OCI-LY3 (cell line): ENCODE measurements around the gene ZNF592.

Experiments
- H2AFZ ChIP-seq: fragments of 200-600, 300-600 bp; shearing (Covaris generic); 2 replicates; pipeline ENCODE4 v1.6.0; 2014; ENCODE audit warnings: antibody characterized with exemption, low read depth, low read length
- H3K27ac ChIP-seq: fragments of 200-600, 300-600 bp; sonication (generic); 2 replicates; pipeline ENCODE4 v1.5.1; 2014; ENCODE audit warnings: mild to moderate bottlenecking, low read length, moderate library complexity, mixed read lengths
- H3K27me3 ChIP-seq: fragments of 200-600, 300-600 bp; sonication (generic); 2 replicates; pipeline ENCODE4 v1.6.1; 2014; ENCODE audit warnings: low read depth, low read length, mixed read lengths
- H3K36me3 ChIP-seq: fragments of 200-600, 300-600 bp; sonication (generic); replicated peaks from 2 replicates; pipeline ENCODE3; 2014; ENCODE audit warnings: low read depth, low read length, mixed read lengths
- H3K4me1 ChIP-seq: fragments of 300-600, 200-600 bp; sonication (generic); 2 replicates; pipeline ENCODE4 v1.6.1; 2014; ENCODE audit warnings: low read length, mixed read lengths
- H3K4me2 ChIP-seq: fragments of 200-600, 300-600 bp; sonication (generic); 2 replicates; pipeline ENCODE4 v1.6.1; 2014; ENCODE audit warnings: low read length, mixed read lengths
- H3K4me3 ChIP-seq: fragments of 300-600, 200-600 bp; sonication (generic); 2 replicates; pipeline ENCODE4 v1.5.1; 2014; ENCODE audit warnings: antibody characterized with exemption, mild to moderate bottlenecking, low read length, moderate library complexity
- H3K79me2 ChIP-seq: fragments of 300-600, 200-600 bp; shearing (Covaris generic); 2 replicates; pipeline ENCODE4 v1.6.1; 2014; ENCODE audit warnings: mild to moderate bottlenecking, low read length, mixed read lengths
- H3K9ac ChIP-seq: fragments of 300-600, 200-600 bp; shearing (Covaris generic); 2 replicates; pipeline ENCODE4 v1.6.0; 2014; ENCODE audit warnings: mild to moderate bottlenecking, low read length, moderate library complexity
- H3K9me3 ChIP-seq: fragments of 200-600, 300-600 bp; shearing (Covaris generic); 2 replicates; pipeline ENCODE4 v1.6.1; 2014; ENCODE audit warnings: low read length, mixed read lengths; ENCODE audit not compliant: insufficient read depth
- H4K20me1 ChIP-seq: fragments of 200-600, 300-600 bp; sonication (generic); 2 replicates; pipeline ENCODE4 v1.6.1; 2016; ENCODE audit warnings: low read length, mixed read lengths; ENCODE audit not compliant: insufficient read depth
- EZH2phosphoT487 ChIP-seq: fragments of 200-600 bp; shearing (Covaris generic); IDR thresholded peaks from 2 replicates; pipeline ENCODE4 v1.6.1; 2018; ENCODE audit warnings: antibody characterized with exemption, mixed run types, low read depth
- TF ChIP-seq, protein P1 (sequence below): fragments of 200-600, 300-600 bp; sonication (generic); IDR thresholded peaks from 2 replicates; pipeline ENCODE4 v1.5.1; 2014; ENCODE audit warnings: antibody characterized with exemption, low read length, low read depth

Gene ZNF592

DNA sequence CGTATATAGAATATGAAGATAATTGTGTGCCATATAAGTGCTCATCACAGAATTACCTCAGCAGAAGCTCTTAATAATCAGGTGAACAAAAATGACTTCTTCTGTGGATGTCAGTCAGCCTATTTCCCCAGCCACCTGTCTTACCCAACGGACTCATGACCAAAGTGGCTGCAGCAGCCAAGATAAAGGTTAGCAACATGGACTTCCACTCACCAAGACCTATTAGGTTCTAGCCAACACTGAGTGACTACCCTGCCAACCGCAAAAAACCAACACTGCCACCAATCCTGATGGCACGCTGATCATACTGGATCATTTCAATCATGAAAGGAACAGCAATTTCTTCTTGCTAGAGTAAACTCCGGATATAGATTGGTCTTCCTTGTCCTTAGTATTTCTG lies 44.6 kb upstream of the ZNF592 start:
- Histone ChIP-seq H3K79me2 (peaks cover 75% of the 10 kb centered on the region), H3K27me3 (no peaks in the 10 kb centered on the region), H2AFZ (no peak overlapping the region), H3K4me1 (no peaks in the 10 kb centered on the region), H3K36me3 (peaks cover 2% of the 10 kb centered on the region), H4K20me1 (peaks cover 46% of the 10 kb centered on the region), H3K9ac (no peak overlapping the region), H3K4me2 (no peak overlapping the region), H3K9me3 (no peaks in the 10 kb centered on the region), H3K27ac (no peak overlapping the region), H3K4me3 (no peak overlapping the region)
- no peak for TF ChIP-seq EZH2phosphoT487
- TF ChIP-seq, protein P1, sequence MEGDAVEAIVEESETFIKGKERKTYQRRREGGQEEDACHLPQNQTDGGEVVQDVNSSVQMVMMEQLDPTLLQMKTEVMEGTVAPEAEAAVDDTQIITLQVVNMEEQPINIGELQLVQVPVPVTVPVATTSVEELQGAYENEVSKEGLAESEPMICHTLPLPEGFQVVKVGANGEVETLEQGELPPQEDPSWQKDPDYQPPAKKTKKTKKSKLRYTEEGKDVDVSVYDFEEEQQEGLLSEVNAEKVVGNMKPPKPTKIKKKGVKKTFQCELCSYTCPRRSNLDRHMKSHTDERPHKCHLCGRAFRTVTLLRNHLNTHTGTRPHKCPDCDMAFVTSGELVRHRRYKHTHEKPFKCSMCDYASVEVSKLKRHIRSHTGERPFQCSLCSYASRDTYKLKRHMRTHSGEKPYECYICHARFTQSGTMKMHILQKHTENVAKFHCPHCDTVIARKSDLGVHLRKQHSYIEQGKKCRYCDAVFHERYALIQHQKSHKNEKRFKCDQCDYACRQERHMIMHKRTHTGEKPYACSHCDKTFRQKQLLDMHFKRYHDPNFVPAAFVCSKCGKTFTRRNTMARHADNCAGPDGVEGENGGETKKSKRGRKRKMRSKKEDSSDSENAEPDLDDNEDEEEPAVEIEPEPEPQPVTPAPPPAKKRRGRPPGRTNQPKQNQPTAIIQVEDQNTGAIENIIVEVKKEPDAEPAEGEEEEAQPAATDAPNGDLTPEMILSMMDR = no peak

DNA sequence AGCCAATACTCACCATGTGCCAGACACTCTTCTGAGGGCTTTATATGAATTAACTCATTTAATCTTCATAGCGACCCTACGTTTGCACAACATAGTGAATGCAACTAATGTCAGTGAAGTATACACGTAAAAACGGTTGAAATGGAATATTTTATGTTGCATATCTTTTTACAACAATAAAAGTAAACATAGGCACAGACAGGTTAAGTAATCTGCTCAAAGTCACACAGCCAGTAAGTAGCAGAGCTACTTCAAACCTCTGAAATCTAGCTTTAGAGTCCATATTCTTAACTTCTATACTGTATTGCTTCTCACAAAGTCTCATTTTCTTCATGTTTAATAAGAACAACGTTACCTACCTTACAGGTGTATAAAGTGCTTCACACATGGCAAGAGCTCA lies 34.0 kb upstream of the ZNF592 start:
- Histone ChIP-seq H3K27me3 (no peaks in the 10 kb centered on the region), H3K4me2 (peak overlapping the region; percentile 69), H4K20me1 (peaks cover 10% of the 10 kb centered on the region; the same call in 1 of the 2 replicates), H2AFZ (no peak overlapping the region), H3K9ac (peak overlapping the region; percentile 87), H3K36me3 (peaks cover 6% of the 10 kb centered on the region), H3K4me1 (peaks cover 14% of the 10 kb centered on the region), H3K79me2 (peaks cover 45% of the 10 kb centered on the region), H3K9me3 (no peaks in the 10 kb centered on the region), H3K4me3 (peak overlapping the region; percentile 87), H3K27ac (no peak overlapping the region)
- TF ChIP-seq EZH2phosphoT487 = no peak
- TF ChIP-seq, protein P1 = no peak

DNA sequence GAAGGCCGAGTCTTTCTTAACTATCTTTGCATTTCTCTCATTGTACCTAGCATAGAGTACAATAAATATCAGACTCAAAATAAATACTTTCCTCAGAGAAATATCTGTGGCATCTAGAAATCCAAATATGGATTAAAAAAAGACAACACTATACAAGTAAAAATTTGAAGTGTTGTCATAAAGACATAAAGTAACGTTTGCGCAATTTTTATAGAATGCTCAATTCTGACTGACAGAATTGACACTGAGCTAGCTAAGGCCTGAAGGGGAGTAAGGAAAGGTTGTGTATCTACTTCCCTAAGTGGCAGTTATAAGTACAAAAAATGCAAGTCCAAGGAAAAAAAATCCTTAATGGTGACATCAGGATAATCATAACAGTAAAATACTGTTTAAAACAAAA lies 33.6 kb upstream of the ZNF592 start:
- Histone ChIP-seq H3K27me3 (no peaks in the 10 kb centered on the region), H3K9ac (peak overlapping the region; percentile 87), H3K9me3 (no peaks in the 10 kb centered on the region), H3K36me3 (peaks cover 6% of the 10 kb centered on the region), H4K20me1 (peaks cover 10% of the 10 kb centered on the region; the same call in 1 of the 2 replicates), H3K27ac (no peak overlapping the region), H3K4me2 (peak overlapping the region; percentile 69), H2AFZ (no peak overlapping the region), H3K79me2 (peaks cover 44% of the 10 kb centered on the region), H3K4me3 (peak overlapping the region; percentile 87), H3K4me1 (peaks cover 14% of the 10 kb centered on the region)
- TF ChIP-seq, protein P1 = no peak
- TF ChIP-seq EZH2phosphoT487 = no peak

DNA sequence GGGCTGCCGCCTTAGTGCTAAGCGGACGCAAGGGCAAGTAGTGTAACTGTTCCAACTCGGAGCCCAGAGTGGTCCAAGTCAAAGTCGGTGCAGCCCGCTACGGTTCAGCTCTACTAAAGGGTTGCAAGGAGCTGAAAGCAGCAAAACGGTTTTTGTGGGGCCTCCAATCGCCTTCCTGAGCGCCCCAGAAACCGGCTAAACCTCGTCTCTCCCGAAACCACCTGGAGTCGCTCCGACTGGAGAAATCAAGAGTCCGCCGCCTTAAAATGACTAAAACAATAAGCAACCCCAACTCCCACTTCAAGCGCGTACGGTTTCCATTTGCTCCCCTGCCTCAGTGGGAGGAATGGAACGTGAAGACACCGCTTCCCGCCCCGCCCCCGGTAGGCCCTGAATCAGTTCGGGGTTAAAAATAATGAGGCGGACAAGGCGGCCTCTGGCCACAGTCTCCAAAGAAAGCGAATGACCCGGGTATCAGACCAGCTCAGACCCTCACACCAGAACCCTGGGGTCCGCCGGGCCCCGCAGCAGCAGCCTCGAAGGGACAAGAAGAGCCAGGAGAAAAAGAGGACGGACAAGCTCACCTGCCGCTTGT lies 32.9 kb upstream of the ZNF592 start:
- Histone ChIP-seq H3K27me3 (no peaks in the 10 kb centered on the region), H3K9me3 (no peaks in the 10 kb centered on the region), H4K20me1 (peaks cover 10% of the 10 kb centered on the region; the same call in 1 of the 2 replicates), H3K36me3 (peaks cover 6% of the 10 kb centered on the region), H3K4me2 (peak overlapping the region; percentile 69), H3K4me1 (peaks cover 14% of the 10 kb centered on the region), H3K79me2 (peaks cover 44% of the 10 kb centered on the region), H3K27ac (peak overlapping the region; percentile 57), H3K9ac (peak overlapping the region; percentile 87), H3K4me3 (peak overlapping the region; percentile 87), H2AFZ (peak overlapping the region; percentile 87)
- no peak for TF ChIP-seq EZH2phosphoT487
- TF ChIP-seq, protein P1 = no peak
